HG03108 (cell line): ENCODE measurements around the gene ONECUT3.

Experiments
- ATAC-seq: cut with Tn5 transposase; IDR thresholded peaks from one replicate; pipeline ENCODE4 v1.9.1; 2021; ENCODE audit warnings: moderate library complexity; ENCODE audit not compliant: unreplicated experiment

The ONECUT3 gene

GRCh38 chr19:1828279-1829238 is 75.3 kb downstream of the ONECUT3 start:
- no peak for ATAC-seq

GRCh38 chr19:1829958-1830357 is 76.7 kb downstream of the ONECUT3 start:
- ATAC-seq, result no peak

GRCh38 chr19:1830568-1830967 is 77.3 kb downstream of the ONECUT3 start:
- ATAC-seq, result no peak
